IMR-90 (cell line): ENCODE measurements around the gene LRRC8B. TPM values are rescaled to one million over a fixed set of nuclear protein-coding genes. Genes with fewer than 3 reads are reported as not detected.
A peak's percentile ranks its signal among the peaks of the same experiment; 100 is the strongest.

Experiments used
- ATAC-seq: fragments of 200-7000 bp; cut with Tn5 transposase; 2 replicates; pipeline ENCODE4 v1.9.1; 2020; ENCODE audit warnings: low read depth, mild to moderate bottlenecking, moderate library complexity
- Bru-seq: library from RNA; stranded (reverse); fragments of 400-500 nt; gene quantifications from one replicate; lab custom pipeline; 2021; lab: Mats Ljungman, UMichigan
- BruChase-seq, 2 experiments: library from RNA; stranded (reverse); fragments of 400-500 nt; gene quantifications; one replicate each; lab custom pipeline; 2021; lab: Mats Ljungman, UMichigan
- BruUV-seq: library from RNA; stranded (reverse); fragments of 400-500 nt; replicated peaks from 2 replicates; lab custom pipeline; 2021; lab: Mats Ljungman, UMichigan
- CTCF ChIA-PET: fragments of 300-600 bp; formaldehyde crosslinking; extraction: SDS; loops from one replicate; lab custom pipeline; 2021; ENCODE audit warnings: antibody characterized with exemption; lab: Yijun Ruan, JAX
- POLR2A ChIA-PET: fragments of 300-600 bp; sonication (Branson Sonifier 250); formaldehyde crosslinking; loops from one replicate; lab custom pipeline; 2022; ENCODE audit warnings: antibody characterized with exemption; ENCODE audit not compliant: unreplicated experiment; lab: Charles Lee
- DNase-seq: peaks from one replicate; pipeline ENCODE4 v3.0.0; 2013
- H2AFZ ChIP-seq: replicated peaks from 2 replicates; pipeline ENCODE3; 2013; ENCODE audit warnings: low read length, mild to moderate bottlenecking; ENCODE audit not compliant: poor library complexity
- H2AK5ac ChIP-seq: 2 replicates; pipeline ENCODE4 v1.6.1; 2013; ENCODE audit warnings: low read depth, low read length, inconsistent platforms
- H2AK9ac ChIP-seq: replicated peaks from 2 replicates; pipeline ENCODE3; 2013; ENCODE audit warnings: mild to moderate bottlenecking, low read depth, low read length, moderate library complexity; ENCODE audit not compliant: poor library complexity
- H2BK120ac ChIP-seq: 2 replicates; pipeline ENCODE4 v1.6.1; 2013; ENCODE audit warnings: low read depth, low read length, inconsistent platforms
- H2BK15ac ChIP-seq: 3 replicates; pipeline ENCODE4 v1.6.1; 2013; ENCODE audit warnings: low read depth, low read length, inconsistent platforms
- H2BK20ac ChIP-seq: 2 replicates; pipeline ENCODE4 v1.6.1; 2013; ENCODE audit warnings: low read depth, mild to moderate bottlenecking, inconsistent platforms, low read length, moderate library complexity
- H2BK5ac ChIP-seq: 2 replicates; pipeline ENCODE4 v1.6.1; 2013; ENCODE audit warnings: mild to moderate bottlenecking, low read depth, low read length, inconsistent platforms; ENCODE audit not compliant: poor library complexity, severe bottlenecking
- H3K14ac ChIP-seq: replicated peaks from 2 replicates; pipeline ENCODE4 v1.6.1; 2013; ENCODE audit warnings: low read depth, low read length, inconsistent platforms
- H3K18ac ChIP-seq: 2 replicates; pipeline ENCODE4 v1.6.1; 2013; ENCODE audit warnings: low read depth, low read length, control low read depth
- H3K23ac ChIP-seq: 2 replicates; pipeline ENCODE4 v1.6.1; 2013; ENCODE audit warnings: low read depth, low read length, inconsistent platforms
- H3K27ac ChIP-seq: 2 replicates; pipeline ENCODE4 v1.5.1; 2013; ENCODE audit warnings: mild to moderate bottlenecking, control low read depth, low read length; ENCODE audit not compliant: insufficient read depth
- H3K27me3 ChIP-seq: 2 replicates; pipeline ENCODE4 v1.6.1; 2013; ENCODE audit warnings: low read length; ENCODE audit not compliant: control insufficient read depth, insufficient read depth
- H3K36me3 ChIP-seq: 2 replicates; pipeline ENCODE4 v1.6.1; 2013; ENCODE audit warnings: low read length, mixed read lengths; ENCODE audit not compliant: control insufficient read depth, insufficient read depth
- H3K4ac ChIP-seq: 2 replicates; pipeline ENCODE4 v1.6.1; 2013; ENCODE audit warnings: low read depth, low read length, inconsistent platforms
- H3K4me1 ChIP-seq: 2 replicates; pipeline ENCODE4 v1.6.1; 2013; ENCODE audit warnings: low read length, mixed read lengths; ENCODE audit not compliant: control insufficient read depth, insufficient read depth
- H3K4me2 ChIP-seq: 2 replicates; pipeline ENCODE4 v1.6.1; 2013; ENCODE audit warnings: low read depth, mild to moderate bottlenecking, control low read depth, low read length, moderate library complexity
- H3K4me3 ChIP-seq: 2 replicates; pipeline ENCODE4 v1.5.1; 2013; ENCODE audit warnings: low read depth, mild to moderate bottlenecking, control low read depth, low read length, moderate library complexity; ENCODE audit not compliant: insufficient read depth
- H3K56ac ChIP-seq: 2 replicates; pipeline ENCODE4 v1.6.1; 2013; ENCODE audit warnings: low read length, inconsistent platforms; ENCODE audit not compliant: insufficient read depth; ENCODE audit errors: extremely low read depth
- H3K79me1 ChIP-seq, 2 experiments: 2 replicates each; pipeline ENCODE4 v1.6.1; 2013; ENCODE audit warnings: low read length in 2 of 2, inconsistent platforms in 1 of 2, low read depth in 1 of 2
- H3K9ac ChIP-seq: 2 replicates; pipeline ENCODE4 v1.6.1; 2013; ENCODE audit warnings: low read depth, low read length, control low read depth
- H3K9me1 ChIP-seq: 2 replicates; pipeline ENCODE4 v1.6.1; 2013; ENCODE audit warnings: low read length, inconsistent platforms; ENCODE audit not compliant: insufficient read depth
- H3K9me3 ChIP-seq: 2 replicates; pipeline ENCODE4 v1.6.1; 2013; ENCODE audit warnings: low read length; ENCODE audit not compliant: control insufficient read depth, insufficient read depth
- H4K20me1 ChIP-seq: 2 replicates; pipeline ENCODE4 v1.6.1; 2013; ENCODE audit warnings: low read length, inconsistent platforms; ENCODE audit not compliant: insufficient read depth
- H4K5ac ChIP-seq: 2 replicates; pipeline ENCODE4 v1.6.1; 2013; ENCODE audit warnings: mild to moderate bottlenecking, low read depth, low read length, control low read depth
- H4K8ac ChIP-seq, 2 experiments: 2 replicates each; pipeline ENCODE4 v1.6.1; 2013; ENCODE audit warnings: low read depth in 2 of 2, low read length in 2 of 2, control low read depth in 1 of 2, inconsistent platforms in 1 of 2
- H4K91ac ChIP-seq: 2 replicates; pipeline ENCODE4 v1.6.1; 2013; ENCODE audit warnings: low read depth, low read length, inconsistent platforms; ENCODE audit not compliant: insufficient read depth
- FOS ChIP-seq: fragments of 150-350 bp; IDR thresholded peaks from 2 replicates; pipeline ENCODE4 v1.6.1; 2016; ENCODE audit warnings: low read depth, low read length
- MAFK ChIP-seq: IDR thresholded peaks from 2 replicates; pipeline ENCODE4 v1.6.1; 2012; ENCODE audit warnings: low read depth, low read length, improper control_type of control experiment
- MXI1 ChIP-seq: IDR thresholded peaks from 2 replicates; pipeline ENCODE4 v1.6.1; 2012; ENCODE audit warnings: low read depth, mild to moderate bottlenecking, low read length, moderate library complexity, borderline replicate concordance
- RCOR1 ChIP-seq: IDR thresholded peaks from 2 replicates; pipeline ENCODE4 v1.6.1; 2012; ENCODE audit warnings: mild to moderate bottlenecking, low read length, improper control_type of control experiment; ENCODE audit not compliant: insufficient replicate concordance
- WGBS, 2 experiments: methylation state at CpG; one replicate each; pipeline versions ENCODE4 v1.1.5 to v1.1.7; 2013; ENCODE audit warnings: missing lambda C conversion rate in 2 of 2; ENCODE audit not compliant: insufficient read length in 1 of 2; ENCODE audit errors: extremely low coverage in 2 of 2; 5-methylcytosine and 5-hydroxymethylcytosine counted together
- dilution Hi-C: fragments of 300-500 bp; cut with HindIII; formaldehyde crosslinking; loops from one replicate; pipeline ENCODE4 v1.14.3; 2018; ENCODE audit warnings: low sequenced_read_pairs; ENCODE audit not compliant: unreplicated experiment
- in situ Hi-C: fragments of 300-500 bp; cut with MboI; formaldehyde crosslinking; loops from 3 replicates; pipeline ENCODE4 v1.14.3; 2019; ENCODE audit warnings: low sequenced_read_pairs, inconsistent platforms, mixed read lengths
- intact Hi-C: fragments of 100-400 bp; cut with micrococcal nuclease; formaldehyde crosslinking; loops from 2 replicates; pipeline ENCODE4 v1.10.0; 2022
- long read RNA-seq: library from polyadenylated mRNA; unstranded; transcript quantifications from one replicate; pipeline ENCODE4 v2.0.0, GENCODE V29; 2021; ENCODE audit not compliant: unreplicated experiment
- polyA plus RNA-seq, 3 experiments: library from polyadenylated mRNA; depleted of rRNA; stranded (reverse); fragments of >200 nt; gene quantifications; 2 replicates each; pipeline ENCODE4 v1.2.3, GENCODE V29; 2012; ENCODE audit warnings: low replicate concordance in 1 of 3
- total RNA-seq: library from RNA; depleted of rRNA; stranded (reverse); fragments of >200 nt; gene quantifications from 2 replicates; pipeline ENCODE4 v1.2.3, GENCODE V29; 2012; rRNA removed

The LRRC8B gene
- total RNA-seq, result 1.4 and 1.8 TPM in 2 replicates
- polyA plus RNA-seq (2012; rRNA removed), result 0.44 and 0.74 TPM in 2 replicates
- polyA plus RNA-seq (2012; cell fraction: cytosol; rRNA removed), result 0.10 and 0.33 TPM in 2 replicates
- polyA plus RNA-seq (2012; cell fraction: nucleus; rRNA removed; ENCODE audit: low replicate concordance), result 0.21 and 0.48 TPM in 2 replicates
- percentile 34 among the genes with signal in this experiment for Bru-seq, nascent RNA
- BruChase-seq, experiment 1, labeled RNA remaining after a 6-hour chase, result percentile 28 among the genes with signal in this experiment
- BruChase-seq, experiment 2, labeled RNA remaining after a 2-hour chase, result percentile 30 among the genes with signal in this experiment
- long read RNA-seq, result 0 reads

GRCh38 chr1:89524369-89525168 lies at the start of gene LRRC8B:
Gene LRRC8B (plus strand): TSS chr1:89524829. CDS start chr1:89582651, 57,822 bp downstream.
- dilution Hi-C loops, result no loop called here
- DNase-seq (peak; percentile 71), ATAC-seq (peak; percentile 99)
- peaks cover 2% of the 10 kb centered on the region; the same call in 1 of the 2 replicates for H3K4me1 ChIP-seq
- H2BK5ac ChIP-seq, result no peak within 1 kb of the TSS
- H3K27ac ChIP-seq, result no peak within 1 kb of the TSS; the same call in 1 of the 2 replicates
- H2BK120ac ChIP-seq, result no peak within 1 kb of the TSS
- no peak within 1 kb of the TSS for H3K18ac ChIP-seq
- H2AK9ac ChIP-seq, result peak within 1 kb of the TSS; percentile 23
- peak within 1 kb of the TSS; percentile 53; the same call in 1 of the 2 replicates for H4K5ac ChIP-seq
- no peaks in the 10 kb centered on the region for H3K9me1 ChIP-seq
- H2AK5ac ChIP-seq, result no peak within 1 kb of the TSS
- H3K79me1 ChIP-seq, result no peaks in the 10 kb centered on the region
- no peak within 1 kb of the TSS for H2BK15ac ChIP-seq
- H3K23ac ChIP-seq, result no peak within 1 kb of the TSS
- in situ Hi-C loops, result no loop called here
- BruUV-seq, result no TSS peak
- no peaks in the 10 kb centered on the region for H3K36me3 ChIP-seq
- intact Hi-C loops, result loop anchor here (2.0 kb wide), 2 partner anchors 74 to 238 kb away; no protein-coding TSS in a partner anchor
- ChIA-PET CTCF (no interaction called here), POLR2A (no interaction called here)
- H3K56ac ChIP-seq, result no peak within 1 kb of the TSS
- H3K14ac ChIP-seq, result peak within 1 kb of the TSS; percentile 33; the same call in 1 of the 2 replicates
- H4K91ac ChIP-seq, result peak within 1 kb of the TSS; percentile 15; the same call in 1 of the 2 replicates
- H3K4me3 ChIP-seq, result peak within 1 kb of the TSS; percentile 62
- WGBS, 2 experiments, result 3% methylated on average over 27 of the region's 85 CpGs; no CpG with 5 or more reads in 1 of the 2 experiments
- no peaks in the 10 kb centered on the region for H3K9me3 ChIP-seq
- H3K4ac ChIP-seq, result peak within 1 kb of the TSS; percentile 36; the same call in 1 of the 2 replicates
- H4K20me1 ChIP-seq, result no peaks in the 10 kb centered on the region
- H3K4me2 ChIP-seq, result peak within 1 kb of the TSS; percentile 91
- H4K8ac ChIP-seq, result peak within 1 kb of the TSS; percentile 10 to 45; a peak in 3 of 4 replicates
- H3K9ac ChIP-seq, result peak within 1 kb of the TSS; percentile 21; the same call in 1 of the 2 replicates
- H3K27me3 ChIP-seq, result peaks cover 2% of the 10 kb centered on the region; the same call in 1 of the 2 replicates
- TF ChIP-seq FOS (peak; percentile 36; the same call in 1 of the 2 replicates), RCOR1 (no peak), MAFK (peak; percentile 17; the same call in 1 of the 2 replicates), MXI1 (0 out of 2 replicates have a peak, but pooled peaks have one; percentile 25)
- peak within 1 kb of the TSS; percentile 95 for H2AFZ ChIP-seq
- no peak within 1 kb of the TSS for H2BK20ac ChIP-seq
